ENCODE results near the gene RAB21. TPM values are rescaled to one million over a fixed set of nuclear protein-coding genes. Genes with fewer than 3 reads are reported as not detected.

Gene RAB21
- total RNA-seq, 1 experiment from 2014 or later = 53.0 TPM

GRCh38 chr12:71837356-71837755 is 82.7 kb downstream of the RAB21 start:
- no peak for DNase-seq
- H3K9me3 Mint-ChIP-seq = peaks cover 0 to 8% of the 10 kb centered on the region in 2 experiments; a peak in 1 of 5 replicates
- no peak overlapping the region for H2BK15ac ChIP-seq (ENCODE audit: low read depth, low read length)
- no peak overlapping the region for H3K4me2 ChIP-seq (ENCODE audit: insufficient read depth, insufficient read length, low read length)
- peaks cover 15% of the 10 kb centered on the region; the same call in 1 of the 2 replicates for H3K79me2 ChIP-seq (ENCODE audit: insufficient read depth, low read length)
- H3K79me1 ChIP-seq (ENCODE audit: insufficient read depth, low read depth, low read length, poor library complexity, severe bottlenecking) = no peaks in the 10 kb centered on the region
- no peak overlapping the region for H3T11ph ChIP-seq (ENCODE audit: low read length)
- no peak overlapping the region for H4K91ac ChIP-seq (ENCODE audit: insufficient read length, low read depth, low read length)
- H2AFZ ChIP-seq (ENCODE audit: low read length) = no peak overlapping the region
- peaks cover 0 to 2% (median 0%) of the 10 kb centered on the region in 3 experiments; a peak in 1 of 7 replicates for H3K36me3 Mint-ChIP-seq (ENCODE audit: insufficient read depth in 1 of 3, low read depth in 3 of 3)
- H3K23ac ChIP-seq (ENCODE audit: insufficient read length, low read depth, low read length) = no peak overlapping the region
- H2BK12ac ChIP-seq (ENCODE audit: insufficient read length, low read depth, low read length) = no peak overlapping the region
- no peaks in the 10 kb centered on the region for H4K20me1 ChIP-seq (ENCODE audit: control insufficient read depth, insufficient read depth, insufficient read length)
- no peak overlapping the region for H2BK120ac ChIP-seq (ENCODE audit: low read depth, low read length, poor library complexity, severe bottlenecking)
- H3K4me1 ChIP-seq (ENCODE audit: insufficient read depth, low read length) = no peaks in the 10 kb centered on the region
- no peak overlapping the region for H3K56ac ChIP-seq (ENCODE audit: insufficient read length, low read depth, low read length)
- no peak overlapping the region for H2AK5ac ChIP-seq (ENCODE audit: insufficient read length, low read length)
- TF ChIP-seq CTCF (conservative IDR thresholded peaks at IDR 0.05) = no peak
- H4K5ac ChIP-seq (ENCODE audit: insufficient read length, low read depth, low read length) = no peak overlapping the region
- H3K4me3 Mint-ChIP-seq = no peak overlapping the region
- H3K23me2 ChIP-seq (ENCODE audit: insufficient read length, low read depth, low read length, poor library complexity, severe bottlenecking) = peaks cover 15% of the 10 kb centered on the region
- no peaks in the 10 kb centered on the region for H3K9me3 ChIP-seq (ENCODE audit: control insufficient read depth, low read depth, low read length)
- no peak overlapping the region for H3K14ac ChIP-seq (ENCODE audit: insufficient read depth, low read length)
- no peak overlapping the region for H2BK20ac ChIP-seq (ENCODE audit: low read depth, low read length, poor library complexity, severe bottlenecking)
- no peak overlapping the region for H3K18ac ChIP-seq (ENCODE audit: insufficient read length, low read depth, low read length)
- no peaks in the 10 kb centered on the region for H3K27me3 ChIP-seq (ENCODE audit: insufficient read depth, low read length)
- H3K4me1 Mint-ChIP-seq = peaks cover 12 to 16% of the 10 kb centered on the region in 2 experiments
- no peak overlapping the region for H3K27ac Mint-ChIP-seq
- no peak overlapping the region for H4K8ac ChIP-seq (replicated peaks; ENCODE audit: insufficient read length, low read depth, low read length)
- H3K4ac ChIP-seq (ENCODE audit: low read depth, low read length) = no peak overlapping the region
- H3K27ac ChIP-seq (ENCODE audit: insufficient read length, low read depth, low read length) = no peak overlapping the region
- H3K9ac ChIP-seq (ENCODE audit: extremely low read depth, insufficient read length, low read length) = no peak overlapping the region
- no peak overlapping the region for H2BK5ac ChIP-seq (ENCODE audit: insufficient read length, low read length)
- no CpG with 5 or more reads among the region's 5 CpGs for WGBS (ENCODE audit: extremely low coverage, insufficient read length, low lambda C conversion rate)
- peaks cover 19% of the 10 kb centered on the region for H3K27me3 Mint-ChIP-seq (ENCODE audit: low read depth)

All from H9 (cell line).